Activated T-cell treated with anti-CD3 and anti-CD28 coated beads for 24 hours (primary cell): ENCODE measurements around the gene PTMS.

ENCODE experiments used
- DNase-seq: peaks from one replicate; pipeline ENCODE4 v3.0.0-alpha.2; 2020; ENCODE audit warnings: low read depth

The PTMS gene

DNA sequence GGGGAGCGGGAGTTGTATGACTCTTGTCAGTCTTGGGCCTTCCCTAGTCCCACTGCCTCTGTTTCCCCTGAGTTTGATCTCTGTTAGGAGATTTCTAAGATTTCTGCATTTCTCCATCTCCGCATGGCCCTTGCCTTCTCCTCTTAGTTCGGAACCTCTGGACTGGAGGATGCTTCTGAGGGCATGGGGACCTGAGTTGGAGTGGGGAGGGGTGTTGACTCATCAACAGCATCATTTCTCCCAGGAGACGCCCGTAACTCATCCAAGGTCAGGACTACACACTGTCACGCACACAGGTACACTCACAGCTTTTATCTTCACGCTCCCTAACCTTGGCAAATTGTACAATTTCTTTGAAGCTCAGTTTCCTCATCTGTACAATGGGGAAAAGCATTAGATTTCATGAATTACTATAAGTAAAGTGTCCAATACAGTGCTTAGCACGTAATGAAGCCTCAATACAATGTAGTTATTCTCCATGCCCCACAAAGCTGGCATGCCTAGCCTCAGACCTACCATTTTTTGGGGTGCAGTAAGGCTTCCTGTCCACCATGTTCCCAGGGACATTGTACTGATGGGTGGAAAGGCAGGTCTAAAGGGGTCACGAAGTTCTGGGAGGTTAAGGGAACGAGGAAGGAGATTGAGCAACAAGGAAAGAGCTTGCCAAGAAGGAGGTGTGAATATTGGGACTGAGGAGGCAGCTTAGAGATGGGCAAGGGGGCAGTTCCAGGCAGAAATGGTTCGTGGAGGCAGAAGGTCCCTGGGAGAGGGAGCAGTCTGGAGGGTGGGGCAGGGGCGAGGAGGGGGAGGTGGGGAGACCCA lies 5.6 kb downstream of the PTMS start:
- DNase-seq, result no peak

DNA sequence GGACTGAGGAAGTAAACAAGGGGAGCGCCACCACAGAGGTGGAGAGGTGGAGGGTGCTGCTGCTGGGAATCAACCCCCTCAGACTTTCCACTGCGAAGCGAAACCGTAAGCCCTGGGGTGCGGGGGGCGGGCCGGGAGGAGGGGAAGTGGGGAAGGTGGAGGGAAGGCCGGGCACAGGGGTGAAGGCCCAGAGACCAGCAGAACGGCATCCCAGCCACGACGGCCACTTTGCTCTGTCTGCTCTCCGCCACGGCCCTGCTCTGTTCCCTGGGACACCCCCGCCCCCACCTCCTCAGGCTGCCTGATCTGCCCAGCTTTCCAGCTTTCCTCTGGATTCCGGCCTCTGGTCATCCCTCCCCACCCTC lies 6.2 kb downstream of the PTMS start, which contains the start of gene LAG3:
Gene LAG3 (plus strand): TSS at position 190 of the 365 bp plus-strand sequence. CDS start 333 bp downstream, outside the sequence.
- peak; percentile 59 for DNase-seq

DNA sequence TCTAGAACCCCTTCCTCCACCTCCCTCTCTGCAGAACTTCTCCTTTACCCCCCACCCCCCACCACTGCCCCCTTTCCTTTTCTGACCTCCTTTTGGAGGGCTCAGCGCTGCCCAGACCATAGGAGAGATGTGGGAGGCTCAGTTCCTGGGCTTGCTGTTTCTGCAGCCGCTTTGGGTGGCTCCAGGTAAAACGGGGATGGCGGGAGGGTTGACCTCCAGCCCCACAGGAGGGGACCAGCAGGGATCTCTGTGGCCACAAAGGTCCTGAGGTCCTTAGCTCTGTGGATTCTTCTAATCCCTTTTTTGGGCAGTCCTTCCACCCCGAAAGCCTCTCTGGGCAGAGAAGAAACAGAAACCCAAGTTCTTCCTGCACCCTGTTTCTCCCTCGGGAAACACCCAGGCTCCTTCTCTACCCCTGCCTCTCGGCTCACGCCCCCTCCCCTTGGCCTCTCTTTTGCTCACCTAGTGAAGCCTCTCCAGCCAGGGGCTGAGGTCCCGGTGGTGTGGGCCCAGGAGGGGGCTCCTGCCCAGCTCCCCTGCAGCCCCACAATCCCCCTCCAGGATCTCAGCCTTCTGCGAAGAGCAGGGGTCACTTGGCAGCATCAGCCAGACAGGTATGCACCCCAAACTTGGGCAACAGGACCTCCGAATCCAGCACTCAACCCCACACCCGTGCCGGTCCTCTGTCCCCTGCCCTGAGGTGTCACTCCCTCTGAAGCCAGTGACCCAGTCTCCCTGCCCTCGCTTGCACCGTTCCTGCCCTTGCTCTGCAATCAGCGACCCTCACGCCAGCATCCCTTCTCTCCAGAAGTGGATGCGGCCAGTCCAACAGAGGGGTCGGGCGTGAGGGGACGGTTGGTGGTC lies 6.8 kb downstream of the PTMS start:
- DNase-seq, result no peak

DNA sequence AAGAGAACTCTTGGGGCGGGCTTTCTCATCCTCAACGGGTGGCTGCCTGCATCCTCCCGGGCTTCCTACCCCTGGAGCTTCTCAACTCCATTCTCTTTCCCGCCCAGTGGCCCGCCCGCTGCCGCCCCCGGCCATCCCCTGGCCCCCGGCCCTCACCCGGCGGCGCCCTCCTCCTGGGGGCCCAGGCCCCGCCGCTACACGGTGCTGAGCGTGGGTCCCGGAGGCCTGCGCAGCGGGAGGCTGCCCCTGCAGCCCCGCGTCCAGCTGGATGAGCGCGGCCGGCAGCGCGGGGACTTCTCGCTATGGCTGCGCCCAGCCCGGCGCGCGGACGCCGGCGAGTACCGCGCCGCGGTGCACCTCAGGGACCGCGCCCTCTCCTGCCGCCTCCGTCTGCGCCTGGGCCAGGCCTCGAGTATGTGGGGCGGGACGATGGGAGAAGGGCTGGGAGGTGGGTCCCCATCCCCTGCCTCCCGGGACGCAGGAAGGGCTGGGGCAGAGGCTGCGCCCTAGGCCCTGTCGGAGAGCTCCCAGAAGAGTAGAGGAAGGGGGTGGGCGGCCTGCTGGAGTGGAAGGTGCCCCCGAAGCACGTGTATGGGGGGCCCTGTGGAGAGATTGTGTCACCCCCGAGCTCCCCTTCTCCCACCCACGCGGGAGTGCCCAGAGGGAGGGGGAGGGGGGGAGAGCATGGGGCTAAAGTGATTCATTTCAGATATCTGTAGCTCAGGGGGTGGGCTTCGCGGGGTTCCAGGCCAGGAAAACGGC lies 7.6 kb downstream of the PTMS start:
- no peak for DNase-seq

DNA sequence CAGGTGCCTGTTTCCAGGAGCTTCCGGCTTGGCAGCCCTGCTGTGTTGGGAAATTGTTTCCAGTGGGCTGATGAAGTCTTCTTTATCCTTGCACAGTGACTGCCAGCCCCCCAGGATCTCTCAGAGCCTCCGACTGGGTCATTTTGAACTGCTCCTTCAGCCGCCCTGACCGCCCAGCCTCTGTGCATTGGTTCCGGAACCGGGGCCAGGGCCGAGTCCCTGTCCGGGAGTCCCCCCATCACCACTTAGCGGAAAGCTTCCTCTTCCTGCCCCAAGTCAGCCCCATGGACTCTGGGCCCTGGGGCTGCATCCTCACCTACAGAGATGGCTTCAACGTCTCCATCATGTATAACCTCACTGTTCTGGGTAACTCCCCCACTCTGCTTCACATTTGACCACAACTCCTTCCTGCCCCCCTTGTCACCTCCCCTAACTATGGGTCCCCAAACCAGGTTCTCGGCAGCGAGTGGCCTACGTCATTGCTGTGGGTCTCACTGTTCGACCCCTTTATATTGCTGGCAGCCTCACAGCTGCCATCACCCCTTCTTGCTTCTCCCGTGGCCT lies 8.4 kb downstream of the PTMS start:
- no peak for DNase-seq

DNA sequence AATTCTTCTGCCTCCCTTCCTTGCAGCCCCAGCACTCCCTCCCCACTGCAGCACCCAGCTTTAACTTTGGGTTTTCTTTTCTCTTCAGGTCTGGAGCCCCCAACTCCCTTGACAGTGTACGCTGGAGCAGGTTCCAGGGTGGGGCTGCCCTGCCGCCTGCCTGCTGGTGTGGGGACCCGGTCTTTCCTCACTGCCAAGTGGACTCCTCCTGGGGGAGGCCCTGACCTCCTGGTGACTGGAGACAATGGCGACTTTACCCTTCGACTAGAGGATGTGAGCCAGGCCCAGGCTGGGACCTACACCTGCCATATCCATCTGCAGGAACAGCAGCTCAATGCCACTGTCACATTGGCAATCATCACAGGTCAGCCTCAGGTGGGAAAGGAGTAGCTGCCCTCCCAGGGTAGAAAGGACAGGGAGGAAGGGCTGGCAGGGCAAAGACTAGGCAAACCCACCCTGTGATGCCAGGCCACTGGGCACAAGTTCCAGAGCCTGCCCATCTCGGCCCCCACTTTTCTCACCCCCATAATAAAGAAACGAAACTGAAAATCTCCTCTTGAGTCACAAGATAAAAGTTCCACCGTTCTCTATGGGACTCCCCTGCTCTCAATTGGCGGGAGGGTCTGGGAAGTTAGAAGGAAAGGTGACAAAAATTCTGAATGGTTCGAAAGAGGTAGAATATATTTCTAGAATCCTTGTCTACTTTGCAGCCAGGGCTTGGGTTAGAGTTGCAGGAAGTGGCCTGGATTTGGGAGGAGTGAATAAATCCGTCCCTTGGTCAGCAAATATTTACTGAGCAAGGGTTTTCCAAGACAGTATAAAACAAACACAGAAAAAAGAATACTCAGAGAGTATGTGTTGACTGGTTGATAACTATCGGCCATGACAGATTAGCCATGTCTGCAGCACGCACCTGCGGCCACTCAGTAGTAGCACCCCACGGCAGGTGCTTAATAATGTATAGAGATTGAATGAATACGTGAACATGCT lies 9.3 kb downstream of the PTMS start:
- DNase-seq, result no peak

DNA sequence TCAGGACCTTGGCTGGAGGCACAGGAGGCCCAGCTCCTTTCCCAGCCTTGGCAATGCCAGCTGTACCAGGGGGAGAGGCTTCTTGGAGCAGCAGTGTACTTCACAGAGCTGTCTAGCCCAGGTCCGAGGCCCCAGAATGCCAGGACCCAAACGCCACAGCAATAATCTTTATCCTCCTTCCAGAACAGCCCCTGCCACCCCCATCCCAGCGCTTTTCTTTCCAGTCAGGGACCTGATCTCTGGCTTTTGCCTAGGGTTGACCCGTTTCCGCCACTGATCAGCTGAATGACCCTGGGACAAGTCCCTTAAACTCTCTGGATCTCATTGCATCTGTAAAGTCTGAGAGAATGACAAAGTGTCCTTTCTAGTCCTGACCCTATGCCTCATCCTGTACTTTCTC lies 11.2 kb downstream of the PTMS start:
- no peak for DNase-seq

DNA sequence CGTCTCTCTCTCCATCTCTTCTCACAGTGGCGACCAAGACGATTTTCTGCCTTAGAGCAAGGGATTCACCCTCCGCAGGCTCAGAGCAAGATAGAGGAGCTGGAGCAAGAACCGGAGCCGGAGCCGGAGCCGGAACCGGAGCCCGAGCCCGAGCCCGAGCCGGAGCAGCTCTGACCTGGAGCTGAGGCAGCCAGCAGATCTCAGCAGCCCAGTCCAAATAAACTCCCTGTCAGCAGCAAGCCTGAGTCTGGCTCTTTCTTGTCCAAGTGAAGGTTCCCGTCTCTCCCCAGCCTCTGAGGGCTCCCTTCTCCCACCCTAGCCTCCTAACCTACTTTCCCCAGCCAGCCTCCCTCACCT lies 12.0 kb downstream of the PTMS start:
- DNase-seq, result no peak

DNA sequence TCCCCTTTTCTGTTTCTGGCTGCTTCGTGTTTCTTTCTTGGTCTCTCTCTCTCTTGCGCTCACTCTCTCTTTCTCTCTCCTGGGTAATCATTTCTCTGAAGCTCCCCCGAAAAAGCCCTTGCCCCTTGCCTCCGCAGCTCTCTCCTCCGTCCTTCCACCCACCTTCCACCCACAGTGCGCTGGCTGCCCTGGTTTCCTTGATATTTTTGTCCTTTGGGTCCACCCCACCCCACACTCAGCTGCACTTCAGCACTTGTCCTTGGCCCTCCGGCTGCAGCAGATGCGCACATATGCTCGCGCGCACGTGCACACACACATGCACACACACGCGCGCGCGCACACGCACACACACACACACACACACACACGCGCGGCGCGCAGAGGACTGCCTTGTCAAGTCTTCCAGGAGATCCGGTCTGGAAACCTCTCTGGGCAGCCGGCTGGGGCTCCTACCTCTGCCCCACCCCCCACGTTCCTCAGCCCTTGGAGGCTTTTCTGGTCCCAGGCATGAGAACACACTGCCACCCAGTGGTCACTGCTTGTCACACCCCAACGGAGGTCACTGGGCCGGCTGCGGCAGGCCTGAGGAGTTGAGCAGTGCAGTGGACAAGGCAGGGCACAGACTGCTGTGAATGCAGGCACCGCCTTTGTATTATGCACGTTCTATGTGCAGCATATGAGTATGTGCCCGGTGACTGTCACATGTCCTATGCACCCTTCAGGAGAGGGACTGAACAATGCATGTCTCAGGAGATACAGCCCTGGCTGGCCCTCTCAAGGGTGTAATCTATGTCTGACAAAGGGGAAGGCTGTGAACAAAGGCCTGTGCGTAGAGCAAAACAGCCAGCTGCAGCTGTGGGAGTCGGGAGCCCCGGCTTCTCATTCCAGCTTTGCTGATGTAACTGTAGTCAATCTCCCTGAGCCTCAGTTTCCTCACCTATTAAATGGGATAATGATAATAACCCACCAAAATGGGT lies 12.7 kb downstream of the PTMS start:
- DNase-seq, result peak; percentile 84

DNA sequence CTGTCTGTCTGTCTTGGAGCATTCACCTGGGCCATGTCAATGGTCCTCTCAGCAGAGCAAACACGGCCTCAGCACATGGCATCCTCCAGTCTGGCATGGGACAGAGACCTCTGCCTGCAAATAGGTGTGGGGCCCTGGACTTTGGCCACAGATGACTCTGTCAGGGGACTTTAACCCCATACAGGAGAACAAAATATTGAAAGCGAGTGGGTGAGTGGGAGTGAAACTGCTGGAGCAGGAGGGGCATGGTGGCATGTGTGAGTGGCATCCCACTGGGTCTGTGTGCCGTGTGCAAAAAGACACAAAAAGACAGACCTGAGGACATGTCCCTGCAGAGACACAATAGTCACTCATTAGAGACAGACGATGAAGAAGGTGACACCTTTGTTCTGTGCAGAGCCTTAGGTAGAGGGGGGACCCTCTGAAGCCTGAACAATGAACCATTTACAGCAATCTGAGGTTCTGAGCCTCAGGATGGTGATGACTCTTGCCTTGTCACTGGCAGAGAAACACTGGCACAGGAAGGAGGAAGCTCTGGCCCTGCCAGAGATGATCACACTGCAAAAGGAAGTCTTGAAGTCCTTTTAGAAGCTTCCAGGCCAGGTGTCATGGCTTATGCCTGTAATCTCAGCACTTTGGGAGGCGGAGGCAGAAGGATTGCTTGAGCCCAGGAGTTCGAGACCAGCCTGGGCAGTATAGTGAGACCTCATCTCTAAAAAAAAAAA lies 13.7 kb downstream of the PTMS start:
- no peak for DNase-seq

DNA sequence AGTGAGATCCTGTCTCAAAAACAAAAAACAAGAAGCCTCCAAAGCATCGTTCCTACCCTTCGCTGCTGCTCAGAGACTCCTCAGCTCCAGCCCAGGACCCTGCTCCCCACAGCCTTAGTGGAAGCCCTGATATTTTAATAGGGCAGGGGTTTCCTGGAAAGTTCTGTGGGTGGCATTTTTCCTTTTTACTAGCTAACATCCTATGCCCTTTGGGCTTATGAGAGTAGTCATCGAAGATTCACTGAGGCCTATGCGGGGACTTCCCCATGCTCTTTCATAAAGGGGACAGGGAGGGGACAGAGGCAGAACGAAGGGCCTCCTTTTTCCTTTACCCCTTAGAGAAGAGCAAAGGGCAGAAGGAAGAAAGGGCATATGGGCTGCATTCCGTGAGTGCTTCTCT lies 14.4 kb downstream of the PTMS start:
- DNase-seq, result no peak

DNA sequence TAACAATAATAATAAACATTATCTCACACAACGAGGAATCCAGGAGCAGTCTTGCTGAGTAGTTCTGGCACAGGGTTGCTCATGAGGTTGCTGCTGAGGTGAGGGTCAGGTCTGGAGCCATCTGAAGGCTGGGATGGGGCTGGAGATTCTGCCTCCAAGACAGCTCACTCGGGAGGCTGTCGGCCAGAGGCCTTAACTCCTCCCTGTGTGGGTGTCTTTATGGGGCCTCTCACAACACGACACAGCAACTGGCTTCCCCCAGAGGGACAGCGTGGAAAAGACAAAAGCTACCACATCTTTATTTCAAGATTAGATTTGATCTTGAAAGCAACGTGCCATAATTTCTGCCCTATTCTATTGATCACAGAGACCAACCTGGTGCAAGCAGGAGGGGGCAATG lies 16.0 kb downstream of the PTMS start:
- no peak for DNase-seq

DNA sequence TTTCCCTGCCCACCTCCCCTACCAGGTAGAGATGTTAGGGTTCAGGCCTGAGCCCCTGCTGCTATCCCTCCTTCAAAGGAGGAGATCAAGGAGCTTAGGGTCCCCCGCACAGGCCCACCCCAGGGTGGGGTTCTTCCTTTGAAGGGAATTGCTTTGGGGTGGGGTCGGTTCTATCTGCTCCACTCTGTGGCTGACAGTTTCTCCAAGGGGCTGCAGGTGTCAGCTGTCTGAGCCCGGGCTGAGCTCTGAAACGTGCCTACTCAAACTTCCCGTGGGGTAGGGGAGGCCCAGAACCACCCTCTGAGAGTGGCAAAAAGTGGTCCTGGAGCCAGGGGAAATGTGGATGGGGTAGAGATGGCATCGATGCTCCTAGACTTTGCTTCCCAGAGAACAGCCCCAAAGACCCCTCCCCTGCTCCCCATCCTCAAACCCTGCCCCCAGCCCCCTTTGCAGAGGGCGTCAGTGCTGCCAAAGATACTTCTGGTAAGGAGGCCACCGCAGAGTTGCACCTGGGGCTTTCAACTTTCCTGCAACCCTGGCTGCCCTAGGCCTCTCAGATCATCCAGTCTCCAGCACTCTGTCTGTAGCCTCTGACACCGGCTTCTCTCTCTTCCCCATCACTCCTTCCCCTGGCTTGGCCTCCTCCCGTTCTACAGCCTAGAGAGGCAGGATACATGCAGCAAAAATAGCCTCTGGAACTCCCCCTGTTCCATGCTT lies 16.8 kb downstream of the PTMS start:
- DNase-seq, result no peak

DNA sequence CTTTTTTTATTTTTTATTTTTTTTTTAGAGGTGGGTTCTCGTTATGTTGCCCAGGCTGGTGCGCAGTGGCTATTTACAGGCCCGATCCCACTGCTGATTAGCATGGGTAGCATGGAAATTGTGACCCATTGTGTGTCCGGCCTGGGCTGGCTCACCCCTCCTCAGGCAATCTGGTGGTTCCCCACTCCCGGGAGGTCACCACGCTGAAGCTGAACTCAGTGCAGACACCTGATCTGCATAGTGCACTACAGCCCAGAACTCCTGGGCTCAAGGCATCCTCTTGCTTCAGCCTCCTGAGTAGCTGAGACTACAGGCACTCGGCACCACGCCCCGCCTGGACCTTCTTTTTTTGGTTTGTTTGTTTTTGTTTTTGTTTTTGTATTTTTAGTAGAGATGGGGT lies 17.7 kb downstream of the PTMS start:
- DNase-seq, result no peak

DNA sequence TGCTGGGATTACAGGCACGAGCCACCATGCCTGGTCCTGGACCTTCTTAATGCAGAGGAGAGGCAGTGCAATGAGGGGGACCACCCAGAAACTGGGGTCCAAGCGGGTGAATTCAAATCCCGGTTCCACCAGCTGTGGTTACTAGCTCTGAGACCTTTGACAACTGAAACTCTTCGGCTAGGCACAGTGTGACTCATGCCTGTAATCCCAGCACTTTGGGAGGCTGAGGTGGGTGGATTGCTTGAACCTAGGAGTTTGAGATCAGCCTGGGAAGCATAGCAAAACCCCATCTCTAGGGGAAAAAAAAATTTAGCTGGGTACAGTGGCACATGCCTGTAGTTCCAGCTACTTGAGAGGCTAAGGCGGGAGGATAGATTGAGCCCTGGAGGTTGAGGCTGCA lies 18.1 kb downstream of the PTMS start:
- no peak for DNase-seq

DNA sequence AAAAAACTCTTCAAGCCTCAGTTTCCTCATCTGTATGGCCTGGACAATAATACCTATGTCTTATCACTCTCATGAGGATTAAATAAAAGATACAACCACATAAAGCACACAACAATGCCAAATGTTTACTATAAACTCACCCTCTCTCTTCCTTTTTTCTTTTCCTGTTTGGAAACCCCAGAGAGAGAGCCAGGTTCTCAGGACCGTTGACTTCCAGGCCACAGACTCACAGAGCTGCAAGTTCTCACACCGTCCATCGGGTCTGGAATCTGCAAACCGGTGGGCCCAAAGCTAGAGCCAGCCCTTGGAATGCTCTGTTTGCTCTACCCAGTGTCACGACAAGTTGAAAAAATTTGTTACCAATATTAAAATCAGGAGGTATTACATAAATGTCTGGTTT lies 18.6 kb downstream of the PTMS start:
- no peak for DNase-seq

DNA sequence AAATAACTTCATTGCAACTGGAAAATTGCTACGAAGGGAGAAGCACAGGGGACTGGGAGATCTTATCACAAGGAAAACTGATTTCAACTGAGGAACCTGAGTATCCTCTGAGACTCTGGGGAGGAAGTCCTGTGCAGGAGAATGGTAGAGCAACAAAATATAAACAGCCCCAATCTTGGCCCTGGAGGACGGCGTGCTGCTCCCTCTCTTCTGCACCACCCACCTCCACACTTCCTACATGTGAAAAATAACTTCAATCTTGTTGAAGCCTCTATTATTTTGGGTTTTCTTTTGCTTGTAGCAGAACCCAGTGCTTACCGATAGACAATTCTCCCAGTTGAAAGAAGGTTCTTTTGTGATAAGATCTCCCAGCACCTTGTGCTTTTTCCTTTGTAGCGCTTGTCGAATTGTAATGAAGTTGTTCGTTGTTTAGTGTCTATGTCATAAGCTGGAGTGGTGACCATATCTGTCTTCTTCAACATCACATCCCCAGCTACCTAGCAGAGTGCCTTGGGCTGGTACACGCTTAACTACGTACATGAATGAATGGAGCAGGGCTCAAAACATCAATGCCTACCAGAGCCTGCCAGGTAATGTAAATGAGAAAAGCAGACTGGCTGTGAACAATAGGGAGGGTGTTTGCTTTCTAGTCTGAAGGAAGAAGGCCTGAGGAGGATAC lies 20.4 kb downstream of the PTMS start:
- DNase-seq, result no peak

DNA sequence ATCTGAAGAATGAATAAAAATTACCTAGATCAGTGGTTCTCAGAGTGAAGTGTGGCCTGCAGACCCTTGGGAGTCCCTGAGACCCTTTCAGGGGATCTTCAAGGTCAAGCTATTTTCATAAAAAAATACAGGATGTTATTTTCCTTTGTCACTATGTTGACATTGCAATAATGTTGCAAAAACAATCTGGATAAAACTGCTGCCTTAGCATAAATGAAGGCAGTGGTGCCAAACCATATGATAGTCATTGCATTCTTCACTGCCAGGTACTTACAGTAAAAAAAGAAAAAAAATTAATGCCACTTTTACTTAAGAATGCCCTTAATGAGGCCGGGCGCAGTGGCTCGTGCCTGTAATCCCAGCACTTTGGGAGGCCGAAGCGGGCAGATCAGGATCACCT lies 21.1 kb downstream of the PTMS start:
- DNase-seq, result no peak
